Nephron progenitor cell (in vitro differentiated cells): Measurements from ENCODE around the gene CLIC2.

ENCODE experiments used
- DNase-seq: peaks from one replicate; pipeline ENCODE4 v3.0.0; 2021
- H3K27ac Mint-ChIP-seq: 2 replicates; pipeline ENCODE4 v1.8.0; 2021; ENCODE audit warnings: mild to moderate bottlenecking, moderate library complexity, mixed read lengths
- H3K27me3 Mint-ChIP-seq: 2 replicates; pipeline ENCODE4 v1.8.0; 2021; ENCODE audit warnings: mild to moderate bottlenecking, low read depth, mixed read lengths; ENCODE audit not compliant: poor library complexity
- H3K36me3 Mint-ChIP-seq: 2 replicates; pipeline ENCODE4 v1.8.0; 2021; ENCODE audit warnings: low read depth, mixed read lengths
- H3K4me1 Mint-ChIP-seq: 2 replicates; pipeline ENCODE4 v1.8.0; 2021; ENCODE audit warnings: mixed read lengths
- H3K4me3 Mint-ChIP-seq: 2 replicates; pipeline ENCODE4 v1.8.0; 2021; ENCODE audit warnings: mild to moderate bottlenecking, moderate library complexity, mixed read lengths
- H3K9me3 Mint-ChIP-seq: 2 replicates; pipeline ENCODE4 v1.8.0; 2021; ENCODE audit warnings: mild to moderate bottlenecking, moderate library complexity, mixed read lengths
- TF ChIP-seq, protein P1 (sequence below): fragments of 200-600 bp; sonication (generic); IDR thresholded peaks from 2 replicates; pipeline ENCODE4 v1.5.0; 2021; ENCODE audit warnings: antibody characterized with exemption

The CLIC2 gene

DNA sequence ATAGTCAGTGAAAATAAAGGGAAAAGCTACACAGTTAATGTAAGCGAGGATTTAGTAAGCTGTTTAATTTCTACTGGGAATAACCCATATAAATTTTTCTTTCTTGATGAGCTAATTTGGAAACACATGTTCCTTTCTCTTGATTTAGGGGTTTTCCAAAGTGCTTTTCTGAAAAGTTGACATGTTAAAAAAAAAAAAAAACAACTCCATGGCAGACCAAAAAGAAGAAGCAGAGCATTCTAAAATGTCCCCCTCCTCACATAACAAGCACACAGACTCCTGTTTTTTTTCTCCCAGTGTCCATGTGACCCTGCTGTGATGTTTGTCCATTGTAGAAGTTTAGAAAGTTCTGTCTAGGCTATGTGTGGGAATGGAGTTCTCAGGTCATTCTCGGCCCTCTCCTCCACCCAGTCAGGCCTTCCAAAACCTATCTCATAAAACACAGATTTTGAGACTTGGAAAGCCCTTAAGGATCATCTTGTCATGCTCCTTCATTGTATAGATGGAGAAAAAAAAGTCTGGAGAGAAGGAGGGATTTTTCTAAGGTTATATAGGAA is 792 bp downstream of the CLIC2 start:
- Mint-ChIP-seq H3K9me3 (peaks cover 13% of the 10 kb centered on the region), H3K27ac (no peak overlapping the region), H3K36me3 (no peaks in the 10 kb centered on the region), H3K27me3 (peaks cover 7% of the 10 kb centered on the region), H3K4me3 (no peak overlapping the region), H3K4me1 (no peaks in the 10 kb centered on the region)
- no peak for DNase-seq
- TF ChIP-seq, protein P1, sequence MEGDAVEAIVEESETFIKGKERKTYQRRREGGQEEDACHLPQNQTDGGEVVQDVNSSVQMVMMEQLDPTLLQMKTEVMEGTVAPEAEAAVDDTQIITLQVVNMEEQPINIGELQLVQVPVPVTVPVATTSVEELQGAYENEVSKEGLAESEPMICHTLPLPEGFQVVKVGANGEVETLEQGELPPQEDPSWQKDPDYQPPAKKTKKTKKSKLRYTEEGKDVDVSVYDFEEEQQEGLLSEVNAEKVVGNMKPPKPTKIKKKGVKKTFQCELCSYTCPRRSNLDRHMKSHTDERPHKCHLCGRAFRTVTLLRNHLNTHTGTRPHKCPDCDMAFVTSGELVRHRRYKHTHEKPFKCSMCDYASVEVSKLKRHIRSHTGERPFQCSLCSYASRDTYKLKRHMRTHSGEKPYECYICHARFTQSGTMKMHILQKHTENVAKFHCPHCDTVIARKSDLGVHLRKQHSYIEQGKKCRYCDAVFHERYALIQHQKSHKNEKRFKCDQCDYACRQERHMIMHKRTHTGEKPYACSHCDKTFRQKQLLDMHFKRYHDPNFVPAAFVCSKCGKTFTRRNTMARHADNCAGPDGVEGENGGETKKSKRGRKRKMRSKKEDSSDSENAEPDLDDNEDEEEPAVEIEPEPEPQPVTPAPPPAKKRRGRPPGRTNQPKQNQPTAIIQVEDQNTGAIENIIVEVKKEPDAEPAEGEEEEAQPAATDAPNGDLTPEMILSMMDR, result no peak

DNA sequence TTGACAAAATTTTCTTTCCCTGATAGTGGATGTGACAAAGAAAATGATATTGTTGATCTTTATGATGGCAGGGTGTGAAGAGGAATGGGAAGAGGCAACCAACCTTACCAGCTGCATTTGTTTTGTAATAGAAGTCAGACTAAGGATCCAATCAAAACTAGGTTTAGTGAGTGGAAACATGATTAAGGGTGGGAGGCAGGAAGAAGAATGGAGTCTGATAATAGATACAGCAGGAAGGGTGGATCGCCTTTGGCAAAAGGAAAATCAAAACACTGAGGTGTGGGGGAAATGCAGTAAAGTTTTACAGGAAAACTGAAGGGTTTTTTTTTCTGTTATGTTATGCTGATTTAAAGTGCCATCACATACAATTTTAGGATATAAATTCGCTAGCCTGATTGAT is 3.4 kb downstream of the CLIC2 start:
- TF ChIP-seq, protein P1, result no peak
- no peak for DNase-seq
- peaks cover 24% of the 10 kb centered on the region for H3K9me3 Mint-ChIP-seq
- H3K4me3 Mint-ChIP-seq, result no peak overlapping the region
- H3K27ac Mint-ChIP-seq, result no peak overlapping the region
- H3K27me3 Mint-ChIP-seq, result peaks cover 4% of the 10 kb centered on the region
- no peaks in the 10 kb centered on the region for H3K4me1 Mint-ChIP-seq
- no peaks in the 10 kb centered on the region for H3K36me3 Mint-ChIP-seq

DNA sequence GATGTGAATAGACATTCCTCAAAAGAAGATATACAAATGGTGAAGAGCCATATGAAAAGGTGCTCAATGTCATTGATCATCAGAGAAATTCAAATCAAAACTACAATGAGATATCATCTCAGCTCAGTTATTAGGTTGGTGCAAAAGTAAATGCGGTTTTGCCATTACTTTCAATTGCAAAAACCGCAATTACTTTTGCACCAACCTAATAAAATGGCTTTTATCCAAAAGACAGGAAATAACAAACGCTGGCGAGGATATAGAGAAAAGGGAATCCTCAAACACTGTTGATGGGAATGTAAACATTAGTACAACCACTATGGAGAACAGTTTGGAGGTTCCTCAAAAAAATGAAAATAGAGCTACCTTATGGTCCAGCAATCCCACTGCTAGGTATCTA is 5.1 kb downstream of the CLIC2 start:
- Mint-ChIP-seq H3K4me1 (no peaks in the 10 kb centered on the region), H3K9me3 (peaks cover 36% of the 10 kb centered on the region), H3K27ac (no peak overlapping the region), H3K27me3 (peaks cover 4% of the 10 kb centered on the region), H3K36me3 (no peaks in the 10 kb centered on the region), H3K4me3 (no peak overlapping the region)
- TF ChIP-seq, protein P1, result no peak
- no peak for DNase-seq

DNA sequence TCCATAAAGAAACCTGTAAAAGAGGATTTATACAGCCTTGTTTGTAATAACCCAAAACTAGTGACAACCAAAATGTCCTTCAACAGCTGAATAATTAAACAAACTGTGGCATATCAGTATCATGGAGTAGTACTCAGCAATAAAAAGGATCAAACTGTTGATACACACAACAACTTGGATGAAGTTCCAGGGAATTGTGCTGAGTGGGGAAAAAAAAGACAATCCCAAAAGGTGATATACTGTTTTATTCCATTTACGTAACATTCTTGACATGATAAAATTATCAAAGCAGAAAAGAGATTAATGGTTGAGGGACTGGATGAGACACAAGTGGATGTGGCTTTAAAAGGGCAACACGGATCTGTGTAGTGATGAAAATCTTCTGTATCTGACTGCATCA is 7.8 kb downstream of the CLIC2 start:
- H3K4me1 Mint-ChIP-seq, result no peaks in the 10 kb centered on the region
- peaks cover 59% of the 10 kb centered on the region for H3K9me3 Mint-ChIP-seq
- H3K36me3 Mint-ChIP-seq, result no peaks in the 10 kb centered on the region
- H3K27me3 Mint-ChIP-seq, result peaks cover 5% of the 10 kb centered on the region
- TF ChIP-seq, protein P1, result no peak
- H3K4me3 Mint-ChIP-seq, result no peak overlapping the region
- DNase-seq, result no peak
- no peak overlapping the region for H3K27ac Mint-ChIP-seq

DNA sequence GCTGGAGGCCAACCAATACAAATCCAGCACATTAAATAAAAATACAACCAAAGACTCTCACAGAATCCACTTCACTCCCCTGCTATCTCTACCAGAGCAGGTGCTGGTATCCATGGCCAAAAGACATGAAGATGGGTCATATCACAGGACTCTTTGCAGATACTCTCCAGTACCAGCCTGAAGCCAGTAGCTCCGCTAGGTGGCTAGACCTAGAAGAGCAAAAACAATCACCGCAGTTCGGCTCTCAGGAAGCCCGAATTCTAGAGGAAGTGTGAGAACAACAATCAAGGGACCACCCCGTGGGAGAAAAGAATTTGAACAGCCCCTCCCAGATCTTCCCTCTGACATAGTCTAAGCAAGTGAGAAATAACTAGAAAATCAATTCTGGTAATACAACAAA is 20.2 kb downstream of the CLIC2 start:
- Mint-ChIP-seq H3K9me3 (peaks cover 85% of the 10 kb centered on the region), H3K4me1 (no peaks in the 10 kb centered on the region), H3K27me3 (no peaks in the 10 kb centered on the region), H3K27ac (no peak overlapping the region), H3K4me3 (no peak overlapping the region), H3K36me3 (peaks cover 5% of the 10 kb centered on the region)
- TF ChIP-seq, protein P1, result no peak
- no peak for DNase-seq

DNA sequence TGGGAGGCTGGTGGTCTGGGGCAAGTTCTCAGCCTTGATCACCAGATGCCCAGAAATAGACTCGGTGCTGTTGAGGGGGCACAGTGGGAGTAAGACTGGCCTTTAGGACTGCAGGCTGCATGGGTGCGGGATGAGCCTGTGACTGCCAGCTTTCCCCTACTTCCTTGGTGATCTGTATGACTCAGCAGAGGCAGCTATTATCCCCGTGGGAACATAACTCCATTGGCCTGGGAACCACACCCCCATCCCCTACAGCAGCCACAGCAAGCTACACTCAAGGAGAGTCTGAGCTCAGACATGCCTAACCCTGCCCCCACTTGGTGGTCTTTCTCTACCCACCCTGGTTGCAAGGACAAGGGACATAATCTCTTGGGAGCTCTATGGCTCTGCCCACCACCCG is 20.6 kb downstream of the CLIC2 start:
- no peak overlapping the region for H3K4me3 Mint-ChIP-seq
- peaks cover 5% of the 10 kb centered on the region for H3K36me3 Mint-ChIP-seq
- no peaks in the 10 kb centered on the region for H3K4me1 Mint-ChIP-seq
- TF ChIP-seq, protein P1, result no peak
- DNase-seq, result no peak
- H3K27ac Mint-ChIP-seq, result no peak overlapping the region
- H3K27me3 Mint-ChIP-seq, result no peaks in the 10 kb centered on the region
- H3K9me3 Mint-ChIP-seq, result peaks cover 85% of the 10 kb centered on the region
